ENCODE measurements around the gene NR3C2.

DNA sequence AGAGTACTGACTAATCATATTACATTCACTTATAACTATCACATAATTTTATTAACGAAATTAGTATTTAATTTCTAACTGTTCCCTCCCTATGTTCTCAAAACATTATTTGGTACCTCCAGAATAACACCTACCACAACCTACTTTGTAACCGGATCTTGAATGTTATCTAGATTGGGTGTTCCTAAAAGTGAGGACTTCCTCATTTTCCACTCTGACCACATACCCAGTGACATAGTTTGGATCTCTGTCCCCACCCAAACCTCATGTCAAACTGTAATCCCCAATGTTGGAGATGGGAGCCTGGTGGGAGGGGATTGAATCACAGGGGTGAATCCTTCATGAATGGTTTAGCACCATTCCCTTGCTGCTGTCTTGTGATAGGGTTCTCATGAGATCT, 21.8 kb downstream of the NR3C2 start:
- no peak for TF ChIP-seq ISL1 (CRISPR knock-in tag; IDR thresholded peaks at IDR 0.05)
- TF ChIP-seq, protein P1, sequence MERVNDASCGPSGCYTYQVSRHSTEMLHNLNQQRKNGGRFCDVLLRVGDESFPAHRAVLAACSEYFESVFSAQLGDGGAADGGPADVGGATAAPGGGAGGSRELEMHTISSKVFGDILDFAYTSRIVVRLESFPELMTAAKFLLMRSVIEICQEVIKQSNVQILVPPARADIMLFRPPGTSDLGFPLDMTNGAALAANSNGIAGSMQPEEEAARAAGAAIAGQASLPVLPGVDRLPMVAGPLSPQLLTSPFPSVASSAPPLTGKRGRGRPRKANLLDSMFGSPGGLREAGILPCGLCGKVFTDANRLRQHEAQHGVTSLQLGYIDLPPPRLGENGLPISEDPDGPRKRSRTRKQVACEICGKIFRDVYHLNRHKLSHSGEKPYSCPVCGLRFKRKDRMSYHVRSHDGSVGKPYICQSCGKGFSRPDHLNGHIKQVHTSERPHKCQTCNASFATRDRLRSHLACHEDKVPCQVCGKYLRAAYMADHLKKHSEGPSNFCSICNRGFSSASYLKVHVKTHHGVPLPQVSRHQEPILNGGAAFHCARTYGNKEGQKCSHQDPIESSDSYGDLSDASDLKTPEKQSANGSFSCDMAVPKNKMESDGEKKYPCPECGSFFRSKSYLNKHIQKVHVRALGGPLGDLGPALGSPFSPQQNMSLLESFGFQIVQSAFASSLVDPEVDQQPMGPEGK (CRISPR knock-in tag; IDR thresholded peaks at IDR 0.05; ENCODE audit: borderline replicate concordance) = no peak
- TF ChIP-seq PPARA (CRISPR knock-in tag; IDR thresholded peaks at IDR 0.05; ENCODE audit: borderline replicate concordance) = no peak
- TF ChIP-seq ZFP3 (CRISPR knock-in tag; IDR thresholded peaks at IDR 0.05) = no peak
- no peak for TF ChIP-seq ZNF8 (CRISPR knock-in tag; IDR thresholded peaks at IDR 0.05)
- no peak for TF ChIP-seq OSR1 (CRISPR knock-in tag; IDR thresholded peaks at IDR 0.05)
- no peak for TF ChIP-seq ZFP30 (CRISPR knock-in tag; IDR thresholded peaks at IDR 0.05)
